Uterus (tissue), 4 donors: Measurements from ENCODE around the gene DPCD. TPM values are rescaled to one million over a fixed set of nuclear protein-coding genes. Genes with fewer than 3 reads are reported as not detected.
A peak's percentile ranks its signal among the peaks of the same experiment; 100 is the strongest.

ENCODE experiments used
- DNase-seq, 2 donors: peaks; one replicate each; pipeline ENCODE4 v3.0.0-alpha.2; 2019 to 2020
- H3K27ac ChIP-seq, 2 donors: fragments of 200-600 bp; sonication (generic); 1 replicate in 1 of 2; 2 replicates in 1 of 2; pipeline ENCODE4 v1.5.1; 2016 to 2018
- H3K27me3 ChIP-seq, 2 donors: fragments of 200-600 bp; sonication (generic); one replicate each; pipeline ENCODE4 v1.5.1; 2018 to 2019; ENCODE audit warnings: control low read depth in 1 of 2
- H3K36me3 ChIP-seq, 2 donors: fragments of 200-600 bp; sonication (generic); one replicate each; pipeline ENCODE4 v1.5.1; 2019; ENCODE audit warnings: control low read depth in 1 of 2
- H3K4me1 ChIP-seq, 2 donors: fragments of 200-600 bp; sonication (generic); one replicate each; pipeline ENCODE4 v1.5.1; 2018 to 2019; ENCODE audit warnings: control low read depth in 1 of 2
- H3K4me3 ChIP-seq, 2 donors: fragments of 200-600 bp; sonication (generic); 1 replicate in 1 of 2; 2 replicates in 1 of 2; pipeline ENCODE4 v1.5.1; 2018 to 2019; ENCODE audit warnings: mild to moderate bottlenecking in 1 of 2
- H3K9me3 ChIP-seq, 2 donors: fragments of 200-600 bp; sonication (generic); one replicate each; pipeline ENCODE4 v1.5.1; 2019; ENCODE audit warnings: control low read depth in 1 of 2
- POLR2A ChIP-seq, 2 donors: fragments of 450-650 bp; IDR thresholded peaks; one replicate each; pipeline ENCODE4 v1.6.1; 2016; ENCODE audit warnings: antibody characterized with exemption in 2 of 2, mild to moderate bottlenecking in 1 of 2, moderate library complexity in 1 of 2
- intact Hi-C: fragments of 100-400 bp; cut with DNase I; formaldehyde crosslinking; loops from one replicate; pipeline ENCODE4 v1.15.1; 2023; ENCODE audit warnings: low total_unique reads
- total RNA-seq, 4 donors: library from RNA; depleted of rRNA in 3 of 4; stranded (reverse); fragments of >200 nt in 3 of 4; gene quantifications; one replicate each; pipeline versions ENCODE4 v1.1.0 to v1.2.4, GENCODE V29; 2014 to 2023
- TF ChIP-seq, protein P1 (sequence below), 4 experiments: fragments of 200-600 bp in 2 of 4; fragments of 450-650 bp in 2 of 4; sonication (generic) in 2 of 4; IDR thresholded peaks; one replicate each; pipeline ENCODE4 v1.5.1; 2016 to 2019; ENCODE audit warnings: antibody characterized with exemption in 4 of 4, mild to moderate bottlenecking in 2 of 4, moderate library complexity in 1 of 4
- donor health status: DM: yes; HTN: yes; CAD: no.

The DPCD gene
- total RNA-seq, 4 donors from 2014 or later = 5.1 to 35.6 (median 21.7) TPM

DNA sequence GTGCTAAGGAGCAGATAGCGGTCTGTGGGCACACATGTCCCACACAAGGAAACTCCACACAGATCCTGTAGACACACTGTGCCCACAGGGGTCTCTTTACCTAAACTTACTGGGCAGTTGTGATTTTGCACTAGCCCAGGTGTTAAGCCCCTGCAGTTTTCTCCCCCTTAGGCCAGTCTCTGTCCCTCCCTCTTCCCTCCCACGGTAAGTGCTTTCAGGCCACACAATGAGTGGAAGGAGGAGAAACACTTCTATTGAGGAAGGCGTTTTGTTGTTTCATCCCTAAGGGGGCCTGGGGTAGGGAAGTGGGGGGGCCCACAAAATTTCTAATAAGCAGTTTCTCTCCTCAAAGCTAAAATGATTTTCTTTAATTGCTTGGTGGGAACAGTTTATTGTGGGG is 55.4 kb downstream of the DPCD start:
- no peak for DNase-seq
- Histone ChIP-seq H3K4me1 (no peaks in the 10 kb centered on the region), H3K4me3 (no peak overlapping the region), H3K36me3 (no peaks in the 10 kb centered on the region), H3K9me3 (no peaks in the 10 kb centered on the region), H3K27me3 (no peaks in the 10 kb centered on the region), H3K27ac (no peak overlapping the region)
- TF ChIP-seq, protein P1, sequence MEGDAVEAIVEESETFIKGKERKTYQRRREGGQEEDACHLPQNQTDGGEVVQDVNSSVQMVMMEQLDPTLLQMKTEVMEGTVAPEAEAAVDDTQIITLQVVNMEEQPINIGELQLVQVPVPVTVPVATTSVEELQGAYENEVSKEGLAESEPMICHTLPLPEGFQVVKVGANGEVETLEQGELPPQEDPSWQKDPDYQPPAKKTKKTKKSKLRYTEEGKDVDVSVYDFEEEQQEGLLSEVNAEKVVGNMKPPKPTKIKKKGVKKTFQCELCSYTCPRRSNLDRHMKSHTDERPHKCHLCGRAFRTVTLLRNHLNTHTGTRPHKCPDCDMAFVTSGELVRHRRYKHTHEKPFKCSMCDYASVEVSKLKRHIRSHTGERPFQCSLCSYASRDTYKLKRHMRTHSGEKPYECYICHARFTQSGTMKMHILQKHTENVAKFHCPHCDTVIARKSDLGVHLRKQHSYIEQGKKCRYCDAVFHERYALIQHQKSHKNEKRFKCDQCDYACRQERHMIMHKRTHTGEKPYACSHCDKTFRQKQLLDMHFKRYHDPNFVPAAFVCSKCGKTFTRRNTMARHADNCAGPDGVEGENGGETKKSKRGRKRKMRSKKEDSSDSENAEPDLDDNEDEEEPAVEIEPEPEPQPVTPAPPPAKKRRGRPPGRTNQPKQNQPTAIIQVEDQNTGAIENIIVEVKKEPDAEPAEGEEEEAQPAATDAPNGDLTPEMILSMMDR (IDR thresholded peaks at IDR 0.05) = no peak
- no peak for TF ChIP-seq POLR2A (IDR thresholded peaks at IDR 0.05)
- intact Hi-C loops = no loop called here

DNA sequence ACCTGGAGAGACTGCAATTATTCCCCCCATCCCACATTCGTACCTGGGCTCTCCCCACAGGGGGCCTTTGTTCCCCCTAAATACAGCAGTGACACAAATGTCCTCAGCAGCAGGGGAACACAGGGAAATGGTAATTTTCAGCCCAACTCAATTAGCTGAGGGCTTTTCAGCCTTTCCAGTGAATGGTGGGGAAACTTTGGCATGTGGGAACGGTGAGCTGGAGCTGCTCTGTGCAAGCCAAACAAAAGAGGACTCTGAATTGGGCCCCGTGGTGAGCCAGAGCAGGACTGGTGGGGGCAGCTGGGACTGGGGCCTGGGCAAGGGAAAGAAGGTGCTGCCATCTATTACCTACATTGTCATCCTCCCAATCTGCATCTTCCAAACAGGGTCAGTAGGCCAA is 55.9 kb downstream of the DPCD start:
- Histone ChIP-seq H3K4me1 (no peaks in the 10 kb centered on the region), H3K4me3 (no peak overlapping the region), H3K36me3 (no peaks in the 10 kb centered on the region), H3K27me3 (no peaks in the 10 kb centered on the region), H3K9me3 (no peaks in the 10 kb centered on the region), H3K27ac (no peak overlapping the region)
- intact Hi-C loops = no loop called here
- no peak for DNase-seq
- TF ChIP-seq, protein P1 (IDR thresholded peaks at IDR 0.05) = no peak
- no peak for TF ChIP-seq POLR2A (IDR thresholded peaks at IDR 0.05)

DNA sequence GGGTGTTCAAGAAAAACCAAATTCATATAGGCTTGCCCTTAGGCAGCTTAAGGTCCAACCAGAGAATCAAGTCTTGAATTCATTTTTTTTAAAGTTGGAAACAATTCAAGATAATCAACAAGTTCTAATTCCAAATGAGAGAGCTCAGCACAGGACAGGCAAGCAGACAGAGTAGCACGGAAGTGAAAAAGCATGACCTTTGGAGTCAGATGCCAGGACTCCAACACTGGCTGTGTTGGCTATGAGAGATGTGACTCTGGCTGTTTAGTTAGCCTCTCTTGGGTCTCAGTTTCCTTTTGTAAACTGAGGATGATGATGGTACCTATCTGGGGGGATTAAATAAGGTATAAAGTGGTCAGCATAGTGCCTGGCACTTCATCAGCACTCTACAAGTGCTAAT is 57.5 kb downstream of the DPCD start:
- Histone ChIP-seq H3K4me3 (no peak overlapping the region), H3K9me3 (no peaks in the 10 kb centered on the region), H3K4me1 (no peaks in the 10 kb centered on the region), H3K27me3 (no peaks in the 10 kb centered on the region), H3K36me3 (no peaks in the 10 kb centered on the region), H3K27ac (no peak overlapping the region)
- TF ChIP-seq, protein P1 (IDR thresholded peaks at IDR 0.05) = no peak
- no peak for TF ChIP-seq POLR2A (IDR thresholded peaks at IDR 0.05)
- no peak for DNase-seq
- intact Hi-C loops = no loop called here

DNA sequence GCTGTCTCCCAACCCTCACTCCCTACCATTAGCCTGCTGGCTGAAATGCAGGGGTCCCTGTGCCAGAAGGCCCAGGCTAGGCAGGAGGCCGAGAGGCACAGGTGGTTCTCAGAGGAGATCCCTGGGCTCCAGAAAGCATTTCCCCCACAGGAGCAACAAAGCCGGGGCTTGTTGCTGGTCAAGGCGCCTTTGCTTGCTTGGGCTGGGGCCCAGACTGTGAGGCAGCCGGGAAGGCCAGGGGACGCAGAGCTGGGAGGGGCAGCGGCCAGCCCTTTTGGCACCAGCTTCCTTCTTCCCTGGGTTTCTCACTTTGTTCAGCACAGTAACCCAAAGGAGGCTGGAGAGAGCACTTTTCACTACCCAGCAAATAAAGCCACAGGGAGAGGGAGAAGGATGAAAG is 58.2 kb downstream of the DPCD start:
- no peaks in the 10 kb centered on the region for H3K4me1 ChIP-seq
- peak in 1 of 2 donors; percentile 35 for DNase-seq
- no peak for TF ChIP-seq POLR2A (IDR thresholded peaks at IDR 0.05)
- TF ChIP-seq, protein P1 (IDR thresholded peaks at IDR 0.05) = no peak
- no peaks in the 10 kb centered on the region for H3K36me3 ChIP-seq
- H3K27ac ChIP-seq = no peak overlapping the region
- H3K4me3 ChIP-seq = no peak overlapping the region
- H3K9me3 ChIP-seq = no peaks in the 10 kb centered on the region
- intact Hi-C loops = no loop called here
- no peaks in the 10 kb centered on the region for H3K27me3 ChIP-seq

DNA sequence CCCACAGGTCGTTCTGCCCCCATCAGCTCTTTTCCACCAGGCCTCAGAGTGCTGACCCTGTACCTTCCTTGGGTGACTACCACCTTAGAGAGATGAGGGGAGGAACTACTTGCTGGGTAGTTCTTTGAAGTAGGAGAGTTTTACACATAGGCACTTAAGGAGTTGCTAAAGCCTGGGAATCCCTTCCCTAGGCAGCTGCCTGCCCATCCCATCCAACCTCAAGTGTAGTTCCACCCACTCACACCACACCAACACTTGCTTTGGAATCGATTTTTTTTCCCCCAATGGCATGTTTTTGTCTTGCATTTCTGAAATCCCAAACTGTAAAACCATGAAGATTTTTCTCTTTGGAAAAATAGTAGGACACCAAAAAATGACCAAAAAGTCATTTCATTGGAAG is 59.1 kb downstream of the DPCD start:
- no peak overlapping the region for H3K4me3 ChIP-seq
- TF ChIP-seq, protein P1 (IDR thresholded peaks at IDR 0.05) = no peak
- no peak for TF ChIP-seq POLR2A (IDR thresholded peaks at IDR 0.05)
- no peak overlapping the region for H3K27ac ChIP-seq
- H3K4me1 ChIP-seq = no peaks in the 10 kb centered on the region
- H3K9me3 ChIP-seq = no peaks in the 10 kb centered on the region
- intact Hi-C loops = no loop called here
- no peak for DNase-seq
- H3K27me3 ChIP-seq = no peaks in the 10 kb centered on the region
- H3K36me3 ChIP-seq = no peaks in the 10 kb centered on the region
